ENCODE data around the gene CELSR1.

The CELSR1 gene

GRCh38 chr22:46574993-46575910, 37.8 kb upstream of the CELSR1 start:
- Histone ChIP-seq H3K9ac (ENCODE audit: low read depth in 1 of 2, low read length in 2 of 2) (peak overlapping the region; percentile 56 to 70), H3K27ac (ENCODE audit: low read depth, low read length) (peak overlapping the region; percentile 34), H3K4me3 (ENCODE audit: low read depth in 1 of 2, low read length in 2 of 2) (no peak overlapping the region)

GRCh38 chr22:46574438-46574992, 37.1 kb upstream of the CELSR1 start:
- H3K36me3 ChIP-seq (ENCODE audit: control insufficient read depth in 1 of 2, insufficient read depth in 2 of 2, low read length in 2 of 2): no peaks in the 10 kb centered on the region
- no peak overlapping the region for H3K9ac ChIP-seq (ENCODE audit: low read depth in 1 of 2, low read length in 2 of 2)
- H3K27me3 ChIP-seq (ENCODE audit: control insufficient read depth in 1 of 2, insufficient read depth in 2 of 2, low read length in 2 of 2): no peaks in the 10 kb centered on the region
- H3K27ac ChIP-seq (ENCODE audit: low read depth, low read length): no peak overlapping the region
- H3K4me1 ChIP-seq (ENCODE audit: control insufficient read depth in 1 of 2, insufficient read depth in 2 of 2, low read length in 2 of 2): peaks cover 47 to 55% of the 10 kb centered on the region in 2 donors
- peaks cover 8 to 13% of the 10 kb centered on the region in 2 donors for H3K9me3 ChIP-seq (ENCODE audit: control insufficient read depth in 1 of 2, low read length in 2 of 2)
- no peak overlapping the region for H3K4me3 ChIP-seq (ENCODE audit: low read depth in 1 of 2, low read length in 2 of 2)

More at GRCh38 chr22:46574993-46575910, 37.8 kb upstream of the CELSR1 start:
- H3K27me3 ChIP-seq (ENCODE audit: control insufficient read depth in 1 of 2, insufficient read depth in 2 of 2, low read length in 2 of 2): no peaks in the 10 kb centered on the region
- peaks cover 8 to 13% of the 10 kb centered on the region in 2 donors for H3K9me3 ChIP-seq (ENCODE audit: control insufficient read depth in 1 of 2, low read length in 2 of 2)
- no peaks in the 10 kb centered on the region for H3K36me3 ChIP-seq (ENCODE audit: control insufficient read depth in 1 of 2, insufficient read depth in 2 of 2, low read length in 2 of 2)
- peaks cover 54 to 62% of the 10 kb centered on the region in 2 donors for H3K4me1 ChIP-seq (ENCODE audit: control insufficient read depth in 1 of 2, insufficient read depth in 2 of 2, low read length in 2 of 2)

DNA sequence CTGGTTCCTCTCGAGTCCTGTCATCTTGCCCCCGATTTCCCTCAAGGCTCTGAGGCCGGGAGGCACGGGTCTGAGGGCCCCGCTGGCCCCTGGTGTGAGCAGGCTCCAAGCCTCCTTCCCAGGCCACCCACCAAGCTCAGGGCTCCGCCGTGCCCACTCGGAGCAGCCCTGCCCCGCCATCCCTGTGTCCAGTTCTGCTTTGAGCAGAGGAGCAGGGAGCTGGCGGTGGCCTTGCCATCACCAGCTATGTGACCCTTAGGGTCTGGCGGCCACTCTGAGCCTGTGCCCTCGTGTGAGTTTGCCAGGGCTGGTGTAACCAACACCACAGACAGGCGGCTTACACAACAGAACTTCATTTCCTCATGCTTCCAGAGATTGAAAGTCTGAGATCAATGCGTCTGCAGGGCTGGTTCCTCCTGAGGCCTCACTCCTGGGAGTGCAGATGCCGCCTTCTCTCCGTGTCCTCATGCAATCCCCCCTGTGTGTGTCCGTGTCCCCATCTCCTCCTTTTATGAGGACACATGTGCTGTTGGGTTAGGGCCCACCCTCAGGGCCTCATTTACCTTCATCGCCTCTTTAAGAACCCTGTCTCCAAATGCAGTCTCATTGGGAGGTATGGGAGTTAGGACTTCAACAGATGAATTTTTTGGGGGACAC, 36.5 kb upstream of the CELSR1 start:
- peaks cover 41 to 49% of the 10 kb centered on the region in 2 donors for H3K4me1 ChIP-seq (ENCODE audit: control insufficient read depth in 1 of 2, insufficient read depth in 2 of 2, low read length in 2 of 2)
- H3K27me3 ChIP-seq (ENCODE audit: control insufficient read depth in 1 of 2, insufficient read depth in 2 of 2, low read length in 2 of 2): no peaks in the 10 kb centered on the region
- no peak overlapping the region for H3K4me3 ChIP-seq (ENCODE audit: low read depth in 1 of 2, low read length in 2 of 2)
- H3K9ac ChIP-seq (ENCODE audit: low read depth in 1 of 2, low read length in 2 of 2): no peak overlapping the region
- no peaks in the 10 kb centered on the region for H3K36me3 ChIP-seq (ENCODE audit: control insufficient read depth in 1 of 2, insufficient read depth in 2 of 2, low read length in 2 of 2)
- no peak overlapping the region for H3K27ac ChIP-seq (ENCODE audit: low read depth, low read length)
- H3K9me3 ChIP-seq (ENCODE audit: control insufficient read depth in 1 of 2, low read length in 2 of 2): peaks cover 8 to 13% of the 10 kb centered on the region in 2 donors

DNA sequence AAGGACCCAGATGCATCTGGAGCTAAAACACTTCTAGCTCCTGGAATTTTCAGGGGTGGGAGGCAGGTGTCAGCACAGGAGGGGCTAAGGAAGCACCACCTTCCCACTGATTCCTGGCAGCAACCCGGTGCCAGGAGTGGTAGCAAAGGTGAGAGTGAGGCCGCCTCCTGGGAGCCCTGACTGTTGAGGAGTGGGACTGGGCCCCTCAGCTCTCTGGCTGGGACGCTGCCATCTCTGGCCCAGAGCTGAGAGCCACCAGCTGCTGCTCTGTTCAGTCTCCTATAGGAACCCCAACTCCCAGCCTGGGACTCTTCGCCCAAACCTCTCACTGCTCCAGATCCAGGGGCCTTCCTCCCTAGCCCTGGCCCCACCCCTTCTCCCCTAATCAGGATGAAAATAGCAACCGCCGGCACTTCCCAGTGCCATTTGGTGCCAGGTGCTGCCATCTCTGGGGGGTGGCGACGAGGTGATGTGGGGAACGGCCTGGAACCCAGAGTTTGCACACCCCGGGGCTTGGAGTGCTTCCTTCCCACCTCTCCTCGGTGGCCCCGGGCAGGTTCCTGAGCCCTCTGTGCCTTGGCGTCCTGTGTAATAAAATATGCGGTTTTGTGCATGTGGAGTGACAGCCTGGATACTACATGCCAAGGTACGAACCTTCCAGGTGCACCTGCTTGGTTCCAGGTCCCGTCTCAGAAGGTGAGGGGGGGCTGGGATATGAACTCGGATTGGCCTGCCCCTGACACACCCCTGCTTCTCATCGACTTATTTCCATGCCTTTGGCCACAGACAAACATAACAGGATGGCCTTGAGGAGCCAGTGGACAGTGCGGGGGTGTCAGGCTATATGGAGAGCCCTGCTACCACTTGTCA, 35.7 kb upstream of the CELSR1 start:
- Histone ChIP-seq H3K36me3 (ENCODE audit: control insufficient read depth in 1 of 2, insufficient read depth in 2 of 2, low read length in 2 of 2) (no peaks in the 10 kb centered on the region), H3K27ac (ENCODE audit: low read depth, low read length) (no peak overlapping the region), H3K9me3 (ENCODE audit: control insufficient read depth in 1 of 2, low read length in 2 of 2) (peaks cover 8 to 13% of the 10 kb centered on the region in 2 donors), H3K4me1 (ENCODE audit: control insufficient read depth in 1 of 2, insufficient read depth in 2 of 2, low read length in 2 of 2) (peaks cover 33 to 41% of the 10 kb centered on the region in 2 donors), H3K27me3 (ENCODE audit: control insufficient read depth in 1 of 2, insufficient read depth in 2 of 2, low read length in 2 of 2) (no peaks in the 10 kb centered on the region), H3K9ac (ENCODE audit: low read depth in 1 of 2, low read length in 2 of 2) (no peak overlapping the region), H3K4me3 (ENCODE audit: low read depth in 1 of 2, low read length in 2 of 2) (no peak overlapping the region)

DNA sequence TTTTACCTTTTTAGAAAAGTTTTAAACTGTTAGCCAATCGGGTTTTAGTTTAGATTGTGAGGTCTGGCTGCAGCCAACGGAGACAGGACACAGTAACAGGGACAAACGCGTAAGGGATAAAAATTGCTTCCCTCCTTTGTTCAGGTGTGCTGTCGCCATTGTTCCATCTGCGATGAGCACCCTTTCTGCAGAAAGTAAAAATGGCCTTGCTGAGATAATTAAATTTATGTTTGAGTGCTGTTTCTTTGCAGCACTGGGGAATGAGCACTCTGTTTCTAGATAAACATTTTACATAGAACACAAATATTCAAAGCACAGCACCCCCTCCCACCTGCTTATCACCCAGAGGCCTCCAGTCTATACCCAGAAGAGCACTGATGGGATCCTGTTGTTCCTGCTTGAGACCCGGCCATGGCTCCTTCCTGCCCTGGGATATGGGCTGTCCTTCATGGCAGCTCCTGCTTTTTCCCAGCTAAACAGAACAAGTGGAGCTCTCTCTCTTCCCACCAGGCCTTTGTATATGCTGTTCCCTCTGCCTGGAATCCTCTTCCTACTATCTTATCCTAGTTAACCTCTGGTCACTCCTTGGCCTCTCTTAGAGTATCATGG, 34.3 kb upstream of the CELSR1 start:
- Histone ChIP-seq H3K4me1 (ENCODE audit: control insufficient read depth in 1 of 2, insufficient read depth in 2 of 2, low read length in 2 of 2) (peaks cover 29 to 36% of the 10 kb centered on the region in 2 donors), H3K4me3 (ENCODE audit: low read depth in 1 of 2, low read length in 2 of 2) (no peak overlapping the region), H3K27me3 (ENCODE audit: control insufficient read depth in 1 of 2, insufficient read depth in 2 of 2, low read length in 2 of 2) (no peaks in the 10 kb centered on the region), H3K9me3 (ENCODE audit: control insufficient read depth in 1 of 2, low read length in 2 of 2) (peaks cover 8 to 13% of the 10 kb centered on the region in 2 donors), H3K36me3 (ENCODE audit: control insufficient read depth in 1 of 2, insufficient read depth in 2 of 2, low read length in 2 of 2) (no peaks in the 10 kb centered on the region), H3K9ac (ENCODE audit: low read depth in 1 of 2, low read length in 2 of 2) (no peak overlapping the region), H3K27ac (ENCODE audit: low read depth, low read length) (no peak overlapping the region)

DNA sequence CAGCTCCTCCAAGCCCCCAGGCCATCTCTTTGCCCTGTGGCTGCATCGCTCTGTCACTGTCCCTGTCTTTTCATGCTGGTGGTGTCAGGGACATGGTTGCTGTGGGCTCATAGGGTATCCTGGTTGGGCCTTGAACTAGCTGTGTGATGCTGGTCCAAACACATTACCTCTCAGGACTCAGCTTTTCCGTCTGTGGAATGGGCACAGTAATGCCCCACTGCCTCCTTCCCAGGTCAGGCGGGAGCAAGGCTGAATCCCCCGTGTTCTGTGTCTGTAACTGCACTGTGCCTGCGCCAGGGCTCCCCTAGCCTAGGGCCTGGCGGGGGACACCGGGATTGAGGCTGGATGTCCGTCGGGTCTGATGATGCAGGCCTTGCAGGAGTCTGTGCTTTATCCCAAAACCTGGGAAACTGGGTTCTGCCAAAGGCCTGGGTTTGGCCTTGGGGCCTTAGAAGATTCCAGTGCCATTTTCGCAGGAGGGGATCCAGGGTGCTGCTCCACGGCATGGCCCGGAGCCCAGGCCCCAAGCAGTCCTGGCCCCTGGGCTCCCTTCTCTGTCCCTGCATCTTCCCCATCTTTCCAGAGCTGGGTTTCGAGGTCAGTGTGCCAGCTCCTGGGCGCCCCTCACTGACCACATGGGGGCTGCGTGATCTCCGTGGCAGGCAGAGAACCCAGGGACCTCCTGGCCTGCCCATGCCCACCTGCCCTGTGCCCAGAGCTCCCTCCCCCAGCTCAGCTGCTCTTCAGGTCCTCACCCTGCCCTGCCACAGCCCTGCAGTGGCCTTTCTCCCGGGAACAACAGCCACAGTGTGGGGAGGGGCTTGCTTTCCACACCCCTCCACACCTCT, 32.7 kb upstream of the CELSR1 start:
- H3K4me3 ChIP-seq (ENCODE audit: low read depth in 1 of 2, low read length in 2 of 2): no peak overlapping the region
- no peaks in the 10 kb centered on the region for H3K36me3 ChIP-seq (ENCODE audit: control insufficient read depth in 1 of 2, insufficient read depth in 2 of 2, low read length in 2 of 2)

DNA sequence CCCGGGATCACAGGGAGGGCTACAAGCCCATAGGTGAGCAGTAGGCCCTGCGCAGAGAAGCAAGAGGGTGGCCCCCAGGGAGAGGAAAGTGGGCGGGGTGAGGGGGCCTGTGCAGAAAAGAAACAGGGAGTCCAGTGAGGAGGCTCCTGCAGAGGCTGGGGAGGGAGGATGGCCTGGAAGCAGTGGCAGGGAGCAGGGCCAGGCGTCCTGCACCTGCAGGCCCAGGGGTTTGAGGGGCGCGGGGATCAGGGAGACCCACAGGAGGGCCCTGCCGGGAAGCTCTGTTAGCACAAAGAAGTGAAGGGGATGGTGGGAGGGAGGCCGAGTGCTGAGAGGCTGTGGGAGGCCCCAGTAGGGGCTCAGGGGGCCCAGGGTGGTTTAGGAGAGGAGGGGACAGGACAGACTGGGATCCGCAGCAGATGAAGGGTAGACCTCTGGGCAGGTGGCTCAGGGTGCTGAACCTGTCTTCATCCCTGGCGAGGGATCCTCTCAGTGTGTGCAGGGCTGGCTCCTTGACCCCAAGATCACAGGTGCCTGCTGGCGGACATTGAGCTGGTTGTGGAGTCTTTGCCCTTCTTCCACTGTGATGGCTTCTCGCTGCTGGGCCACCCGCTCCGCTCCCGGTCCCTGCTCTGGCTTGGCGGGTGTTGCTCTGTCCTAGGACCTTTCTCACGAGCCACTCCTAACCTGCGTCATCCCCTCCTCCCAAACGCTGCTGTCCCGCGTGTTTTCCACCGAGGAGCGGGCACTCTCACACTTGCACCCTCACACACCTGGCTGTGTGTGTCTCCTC, 31.8 kb upstream of the CELSR1 start:
- H3K9me3 ChIP-seq (ENCODE audit: control insufficient read depth in 1 of 2, low read length in 2 of 2): peaks cover 8 to 13% of the 10 kb centered on the region in 2 donors
- H3K36me3 ChIP-seq (ENCODE audit: control insufficient read depth in 1 of 2, insufficient read depth in 2 of 2, low read length in 2 of 2): no peaks in the 10 kb centered on the region
- H3K4me1 ChIP-seq (ENCODE audit: control insufficient read depth in 1 of 2, insufficient read depth in 2 of 2, low read length in 2 of 2): peaks cover 13 to 18% of the 10 kb centered on the region in 2 donors
- H3K27ac ChIP-seq (ENCODE audit: low read depth, low read length): no peak overlapping the region
- H3K27me3 ChIP-seq (ENCODE audit: control insufficient read depth in 1 of 2, insufficient read depth in 2 of 2, low read length in 2 of 2): no peaks in the 10 kb centered on the region
- H3K9ac ChIP-seq (ENCODE audit: low read depth in 1 of 2, low read length in 2 of 2): no peak overlapping the region
- H3K4me3 ChIP-seq (ENCODE audit: low read depth in 1 of 2, low read length in 2 of 2): no peak overlapping the region

More for the DNA sequence above, 32.7 kb upstream of the CELSR1 start:
- H3K9me3 ChIP-seq (ENCODE audit: control insufficient read depth in 1 of 2, low read length in 2 of 2): peaks cover 8 to 13% of the 10 kb centered on the region in 2 donors
- no peaks in the 10 kb centered on the region for H3K27me3 ChIP-seq (ENCODE audit: control insufficient read depth in 1 of 2, insufficient read depth in 2 of 2, low read length in 2 of 2)
- no peak overlapping the region for H3K27ac ChIP-seq (ENCODE audit: low read depth, low read length)
- H3K4me1 ChIP-seq (ENCODE audit: control insufficient read depth in 1 of 2, insufficient read depth in 2 of 2, low read length in 2 of 2): peaks cover 16 to 22% of the 10 kb centered on the region in 2 donors
- H3K9ac ChIP-seq (ENCODE audit: low read depth in 1 of 2, low read length in 2 of 2): no peak overlapping the region

DNA sequence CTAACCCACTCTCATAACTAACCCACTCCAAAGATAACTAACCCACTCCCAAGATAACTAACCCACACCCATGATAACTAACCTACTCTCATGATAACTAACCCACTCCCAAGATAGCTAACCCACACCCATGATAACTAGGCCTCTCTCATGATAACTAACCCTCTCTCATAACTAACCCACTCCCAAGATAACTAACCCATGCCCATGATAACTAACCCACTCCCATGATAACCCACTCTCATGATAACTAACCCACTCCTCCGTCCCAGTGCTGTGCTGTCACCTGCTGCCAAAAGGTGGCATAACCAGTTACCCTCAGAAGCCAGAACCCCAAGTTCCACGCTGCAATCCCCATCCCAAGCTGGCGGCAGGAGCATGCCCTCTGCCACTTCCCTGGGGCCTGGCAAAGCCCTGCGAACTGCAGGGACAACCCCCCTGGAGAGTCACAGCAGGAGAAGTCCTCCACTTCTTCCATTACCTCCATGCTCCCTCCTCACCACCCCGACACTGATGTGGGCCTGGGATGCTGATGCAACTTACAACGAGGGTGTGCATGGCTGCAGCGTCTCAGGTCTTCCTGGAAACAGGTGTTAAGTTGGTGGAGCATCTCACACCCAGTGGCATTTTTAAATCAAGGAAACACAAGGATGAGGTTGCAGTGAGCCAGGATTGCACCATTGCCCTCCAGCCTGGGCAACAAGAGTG, 30.8 kb upstream of the CELSR1 start:
- H3K9ac ChIP-seq (ENCODE audit: low read depth in 1 of 2, low read length in 2 of 2): no peak overlapping the region
- H3K27me3 ChIP-seq (ENCODE audit: control insufficient read depth in 1 of 2, insufficient read depth in 2 of 2, low read length in 2 of 2): no peaks in the 10 kb centered on the region
- no peak overlapping the region for H3K27ac ChIP-seq (ENCODE audit: low read depth, low read length)
- H3K36me3 ChIP-seq (ENCODE audit: control insufficient read depth in 1 of 2, insufficient read depth in 2 of 2, low read length in 2 of 2): no peaks in the 10 kb centered on the region
- peaks cover 8 to 13% of the 10 kb centered on the region in 2 donors for H3K9me3 ChIP-seq (ENCODE audit: control insufficient read depth in 1 of 2, low read length in 2 of 2)
- peaks cover 16 to 18% of the 10 kb centered on the region in 2 donors for H3K4me1 ChIP-seq (ENCODE audit: control insufficient read depth in 1 of 2, insufficient read depth in 2 of 2, low read length in 2 of 2)
- H3K4me3 ChIP-seq (ENCODE audit: low read depth in 1 of 2, low read length in 2 of 2): no peak overlapping the region
